B cell (primary cell): Measurements from ENCODE around the gene PARD6A. TPM values are rescaled to one million over a fixed set of nuclear protein-coding genes. Genes with fewer than 3 reads are reported as not detected.

ENCODE experiments used
- ATAC-seq: fragments of 200-7000 bp; cut with Tn5 transposase; one replicate; pipeline ENCODE4 v1.10.0; 2021; ENCODE audit warnings: low read depth, mild to moderate bottlenecking, moderate number of reproducible peaks, moderate library complexity
- CTCF ChIA-PET: fragments of 350-600 bp; sonication (Branson Sonifier 250); formaldehyde crosslinking; loops from one replicate; lab custom pipeline; 2021; ENCODE audit warnings: antibody characterized with exemption, inconsistent platforms; lab: Charles Lee
- POLR2A ChIA-PET: fragments of 350-600 bp; sonication (Branson Sonifier 250); formaldehyde crosslinking; loops from one replicate; lab custom pipeline; 2021; ENCODE audit warnings: antibody characterized with exemption; lab: Charles Lee
- DNase-seq: peaks from one replicate; pipeline ENCODE4 v3.0.0; 2013
- H2AFZ ChIP-seq: 2 replicates; pipeline ENCODE4 v1.6.1; 2012; ENCODE audit warnings: mild to moderate bottlenecking, low read depth, low read length; ENCODE audit not compliant: insufficient read depth, poor library complexity, severe bottlenecking
- H3K27ac ChIP-seq, 2 donors: 1 replicate in 1 of 2; 2 replicates in 1 of 2; pipeline ENCODE4 v1.5.1; 2012 to 2013; ENCODE audit warnings: low read length in 2 of 2, mild to moderate bottlenecking in 2 of 2, moderate library complexity in 1 of 2
- H3K27me3 ChIP-seq, 4 experiments: fragments of 200-600 bp in 1 of 4; sonication (generic) in 1 of 4; replicated peaks in 1 of 4; 1 replicate in 2 of 4; 2 replicates in 2 of 4; pipeline versions ENCODE4 v1.6.1 to v1.7.0; 2013 to 2016; ENCODE audit warnings: low read length in 3 of 4, mild to moderate bottlenecking in 2 of 4, mixed read lengths in 1 of 4, moderate library complexity in 1 of 4; ENCODE audit not compliant: insufficient read depth in 4 of 4, control insufficient read depth in 3 of 4; ENCODE audit errors: control extremely low read depth in 1 of 4
- H3K36me3 ChIP-seq, 2 experiments: replicated peaks in 1 of 2; 1 replicate in 1 of 2; 2 replicates in 1 of 2; pipeline versions ENCODE4 v1.6.1 to v1.7.1; 2013; ENCODE audit warnings: low read length in 1 of 2; ENCODE audit not compliant: insufficient read depth in 2 of 2, control insufficient read depth in 1 of 2; ENCODE audit errors: control extremely low read depth in 1 of 2, extremely low read depth in 1 of 2
- H3K4me1 ChIP-seq, 2 donors: fragments of 200-600 bp in 1 of 2; sonication (generic) in 1 of 2; 1 replicate in 1 of 2; 2 replicates in 1 of 2; pipeline versions ENCODE4 v1.5.1 to v1.6.1; 2013 to 2017; ENCODE audit warnings: low read length in 2 of 2; ENCODE audit not compliant: control insufficient read depth in 2 of 2, insufficient read depth in 2 of 2
- H3K4me2 ChIP-seq: replicated peaks from 2 replicates; pipeline ENCODE3; 2012; ENCODE audit warnings: mild to moderate bottlenecking, low read depth, low read length; ENCODE audit not compliant: poor library complexity, severe bottlenecking
- H3K4me3 ChIP-seq, 5 experiments: fragments of 200-600 bp in 1 of 5; sonication (generic) in 1 of 5; 1 replicate in 3 of 5; 2 replicates in 2 of 5; pipeline versions ENCODE4 v1.5.1 to v1.7.0; 2011 to 2016; ENCODE audit warnings: low read length in 4 of 5, mild to moderate bottlenecking in 4 of 5, low read depth in 2 of 5, control low read depth in 1 of 5, moderate library complexity in 1 of 5; ENCODE audit not compliant: insufficient read depth in 1 of 5; ENCODE audit errors: control extremely low read depth in 1 of 5, extremely low read depth in 1 of 5
- H3K79me2 ChIP-seq: fragments of 200-600 bp; sonication (generic); one replicate; pipeline ENCODE4 v1.6.0; 2016; ENCODE audit warnings: low read length; ENCODE audit not compliant: control insufficient read depth, insufficient read depth
- H3K9ac ChIP-seq: fragments of 200-600 bp; sonication (generic); 2 replicates; pipeline ENCODE4 v1.6.1; 2017; ENCODE audit warnings: mild to moderate bottlenecking, low read length, moderate library complexity
- H3K9me3 ChIP-seq, 3 donors: one replicate each; pipeline versions ENCODE4 v1.6.1 to v1.7.1; 2013; ENCODE audit warnings: low read length in 2 of 3; ENCODE audit not compliant: control insufficient read depth in 2 of 3, insufficient read depth in 1 of 3; ENCODE audit errors: control extremely low read depth in 1 of 3
- H4K20me1 ChIP-seq: 2 replicates; pipeline ENCODE4 v1.6.0; 2012; ENCODE audit warnings: mild to moderate bottlenecking, low read length; ENCODE audit not compliant: insufficient read depth, control insufficient read depth, poor library complexity, severe bottlenecking
- H3K27ac Mint-ChIP-seq: one replicate; pipeline ENCODE4 v1.8.0; 2021; ENCODE audit warnings: mixed read lengths
- H3K27me3 Mint-ChIP-seq: one replicate; pipeline ENCODE4 v1.8.0; 2021; ENCODE audit warnings: mixed read lengths
- H3K4me1 Mint-ChIP-seq: one replicate; pipeline ENCODE4 v1.8.0; 2021; ENCODE audit warnings: mixed read lengths
- H3K4me3 Mint-ChIP-seq: one replicate; pipeline ENCODE4 v1.8.0; 2021; ENCODE audit warnings: mixed read lengths
- H3K9me3 Mint-ChIP-seq: one replicate; pipeline ENCODE4 v1.8.0; 2022; ENCODE audit warnings: mixed read lengths; ENCODE audit not compliant: insufficient read depth
- EZH2 ChIP-seq: IDR thresholded peaks from 2 replicates; pipeline ENCODE4 v1.6.1; 2012; ENCODE audit warnings: borderline replicate concordance, low read depth, mild to moderate bottlenecking, moderate library complexity, low read length; ENCODE audit not compliant: insufficient read depth, poor library complexity, severe bottlenecking
- WGBS: methylation state at CpG from one replicate; pipeline ENCODE4 v1.1.5; 2013; ENCODE audit warnings: missing lambda C conversion rate; ENCODE audit not compliant: insufficient coverage; 5-methylcytosine and 5-hydroxymethylcytosine counted together
- intact Hi-C: fragments of 100-400 bp; cut with micrococcal nuclease; formaldehyde crosslinking; loops from one replicate; pipeline ENCODE4 v1.10.0; 2022
- polyA plus RNA-seq: library from polyadenylated mRNA; depleted of rRNA; stranded (reverse); fragments of >200 nt; gene quantifications from 2 replicates; pipeline ENCODE4 v1.2.3, GENCODE V29; 2012
- total RNA-seq, 2 donors: library from RNA; stranded (reverse); fragments of 120-200 nt in 1 of 2; gene quantifications; 1 replicate in 1 of 2; 2 replicates in 1 of 2; pipeline versions ENCODE4 v1.2.3 to v1.2.4, GENCODE V29; 2013 to 2022
- TF ChIP-seq, protein P1 (sequence below): fragments of 200-600 bp; IDR thresholded peaks from one replicate; pipeline ENCODE4 v1.8.0; 2022; ENCODE audit warnings: antibody characterized with exemption, mild to moderate bottlenecking

The PARD6A gene
- total and polyA plus RNA-seq, 2 donors (not counting 1 experiment from before 2014, with no cell fraction given), result 14.8 to 15.9 TPM

DNA sequence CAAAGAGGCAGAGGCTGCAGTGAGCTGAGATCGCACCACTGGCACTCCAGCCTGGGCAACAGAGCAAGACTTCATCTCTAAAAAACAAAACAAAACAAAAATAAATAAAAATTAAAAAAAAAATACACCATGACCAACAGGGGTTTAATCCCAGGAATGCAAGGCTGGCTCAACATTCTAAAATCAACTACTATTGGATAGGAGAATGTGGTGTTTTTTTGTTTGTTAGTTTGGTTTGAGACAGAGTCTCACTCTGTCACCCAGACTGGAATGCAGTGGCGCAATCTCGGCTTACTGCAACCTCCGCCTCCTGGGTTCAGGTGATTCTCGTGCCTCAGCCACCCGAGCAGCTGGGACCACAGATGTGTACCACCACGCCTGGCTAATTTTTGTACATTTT, 38.5 kb downstream of the PARD6A start:
- DNase-seq (no peak), ATAC-seq (no peak)
- Histone ChIP-seq H3K4me3 (no peak overlapping the region), H3K27me3 (no peaks in the 10 kb centered on the region), H4K20me1 (no peaks in the 10 kb centered on the region), H3K9me3 (peaks cover 0 to 11% (median 0%) of the 10 kb centered on the region in 3 donors), H3K9ac (no peak overlapping the region), H3K27ac (no peak overlapping the region), H3K36me3 (peaks cover 0 to 7% of the 10 kb centered on the region in 2 experiments), H3K4me2 (no peak overlapping the region), H2AFZ (no peak overlapping the region), H3K4me1 (no peaks in the 10 kb centered on the region), H3K79me2 (peaks cover 39% of the 10 kb centered on the region)
- no peak for TF ChIP-seq EZH2
- TF ChIP-seq, protein P1, sequence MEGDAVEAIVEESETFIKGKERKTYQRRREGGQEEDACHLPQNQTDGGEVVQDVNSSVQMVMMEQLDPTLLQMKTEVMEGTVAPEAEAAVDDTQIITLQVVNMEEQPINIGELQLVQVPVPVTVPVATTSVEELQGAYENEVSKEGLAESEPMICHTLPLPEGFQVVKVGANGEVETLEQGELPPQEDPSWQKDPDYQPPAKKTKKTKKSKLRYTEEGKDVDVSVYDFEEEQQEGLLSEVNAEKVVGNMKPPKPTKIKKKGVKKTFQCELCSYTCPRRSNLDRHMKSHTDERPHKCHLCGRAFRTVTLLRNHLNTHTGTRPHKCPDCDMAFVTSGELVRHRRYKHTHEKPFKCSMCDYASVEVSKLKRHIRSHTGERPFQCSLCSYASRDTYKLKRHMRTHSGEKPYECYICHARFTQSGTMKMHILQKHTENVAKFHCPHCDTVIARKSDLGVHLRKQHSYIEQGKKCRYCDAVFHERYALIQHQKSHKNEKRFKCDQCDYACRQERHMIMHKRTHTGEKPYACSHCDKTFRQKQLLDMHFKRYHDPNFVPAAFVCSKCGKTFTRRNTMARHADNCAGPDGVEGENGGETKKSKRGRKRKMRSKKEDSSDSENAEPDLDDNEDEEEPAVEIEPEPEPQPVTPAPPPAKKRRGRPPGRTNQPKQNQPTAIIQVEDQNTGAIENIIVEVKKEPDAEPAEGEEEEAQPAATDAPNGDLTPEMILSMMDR, result no peak
- intact Hi-C loops, result no loop called here
- Mint-ChIP-seq H3K4me3 (no peak overlapping the region), H3K9me3 (no peaks in the 10 kb centered on the region), H3K27ac (no peak overlapping the region), H3K27me3 (no peaks in the 10 kb centered on the region), H3K4me1 (no peaks in the 10 kb centered on the region)
- CTCF ChIA-PET, result no interaction called here
- POLR2A ChIA-PET, result no interaction called here
- WGBS, result 98% methylated on average over 6 of the region's 7 CpGs

DNA sequence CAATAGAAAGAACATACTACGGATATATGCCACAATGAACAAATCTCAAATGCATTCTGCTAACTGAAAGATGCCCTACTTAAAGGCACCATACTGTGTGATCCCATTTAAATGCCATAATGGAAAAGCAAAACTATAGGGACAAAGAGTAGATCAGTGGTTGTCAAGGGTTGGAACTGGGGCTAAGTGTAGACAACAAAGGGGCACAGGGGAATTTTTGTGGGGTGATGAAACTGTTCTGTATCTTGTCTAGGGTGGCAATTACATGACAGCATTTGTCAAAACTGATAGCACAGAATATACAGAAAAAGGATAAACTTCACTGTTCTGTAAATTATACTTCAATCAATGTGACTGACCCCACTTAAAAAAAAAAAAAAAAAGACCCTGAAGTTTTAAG, 40.7 kb downstream of the PARD6A start:
- H3K4me3 ChIP-seq, result no peak overlapping the region
- POLR2A ChIA-PET, result no interaction called here
- H3K9me3 Mint-ChIP-seq, result no peaks in the 10 kb centered on the region
- ATAC-seq, result no peak
- H3K27me3 Mint-ChIP-seq, result no peaks in the 10 kb centered on the region
- TF ChIP-seq, protein P1, result no peak
- TF ChIP-seq EZH2, result no peak
- H3K27ac ChIP-seq, result no peak overlapping the region
- intact Hi-C loops, result no loop called here
- H3K4me2 ChIP-seq, result no peak overlapping the region
- CTCF ChIA-PET, result no interaction called here
- WGBS, result no CpG with 5 or more reads among the region's 1 CpG
- H3K27ac Mint-ChIP-seq, result no peak overlapping the region
- H4K20me1 ChIP-seq, result no peaks in the 10 kb centered on the region
- H3K79me2 ChIP-seq, result peaks cover 49% of the 10 kb centered on the region
- H3K9ac ChIP-seq, result no peak overlapping the region
- no peaks in the 10 kb centered on the region for H3K27me3 ChIP-seq
- H3K4me3 Mint-ChIP-seq, result no peak overlapping the region
- H3K36me3 ChIP-seq, result peaks cover 0 to 7% of the 10 kb centered on the region in 2 experiments
- H3K9me3 ChIP-seq, result peaks cover 0 to 11% (median 0%) of the 10 kb centered on the region in 3 donors
- H2AFZ ChIP-seq, result no peak overlapping the region
- H3K4me1 ChIP-seq, result no peaks in the 10 kb centered on the region
- no peak for DNase-seq
- H3K4me1 Mint-ChIP-seq, result peaks cover 2% of the 10 kb centered on the region
